GM20000 (cell line): ENCODE results near the gene TMEM39B.
"Not testable (repeated sequence)": the region's sequence is repeated elsewhere in the genome, so short reads cannot be mapped to it uniquely, and the experiment has no call there.

Experiments
- DNase-seq: peaks from one replicate; pipeline ENCODE4 v3.0.0; 2012; ENCODE audit warnings: low spot score
- CTCF ChIP-seq: IDR thresholded peaks from 2 replicates; pipeline ENCODE4 v1.5.1; 2012; ENCODE audit warnings: mild to moderate bottlenecking, control low read depth; ENCODE audit errors: extremely low read depth, missing control alignments

The TMEM39B gene

GRCh38 chr1:32114420-32114819, 41.7 kb downstream of the TMEM39B start:
- DNase-seq: no peak
- TF ChIP-seq CTCF: no peak

- no peak for DNase-seq
- no peak for TF ChIP-seq CTCF
These were observed 42.8 kb downstream of the TMEM39B start for GRCh38 chr1:32115496-32115895.

GRCh38 chr1:32116531-32116930, 43.8 kb downstream of the TMEM39B start:
- no peak for DNase-seq
- TF ChIP-seq CTCF: no peak

GRCh38 chr1:32122151-32122550, 49.4 kb downstream of the TMEM39B start:
- peak; percentile 42 for DNase-seq
- no peak for TF ChIP-seq CTCF

- not testable (repeated sequence) for DNase-seq
These were observed 50.6 kb downstream of the TMEM39B start for GRCh38 chr1:32123361-32123760.

GRCh38 chr1:32125313-32125712, 52.6 kb downstream of the TMEM39B start:
- DNase-seq: no peak
- no peak for TF ChIP-seq CTCF

- no peak for TF ChIP-seq CTCF
- DNase-seq: no peak
These were observed 54.0 kb downstream of the TMEM39B start for GRCh38 chr1:32126770-32127169.

GRCh38 chr1:32127409-32128198, 54.9 kb downstream of the TMEM39B start:
- DNase-seq: no peak
- TF ChIP-seq CTCF: no peak
